DMS53 treated with DMSO at 0.1 percent for 48 hours (cell line): ENCODE results near the gene ABHD13.

ENCODE experiments used
- DNase-seq: peaks from one replicate; lab custom pipeline; 2025; ENCODE audit not compliant: unreplicated experiment; lab: John Stamatoyannopoulos, UW

The ABHD13 gene

DNA sequence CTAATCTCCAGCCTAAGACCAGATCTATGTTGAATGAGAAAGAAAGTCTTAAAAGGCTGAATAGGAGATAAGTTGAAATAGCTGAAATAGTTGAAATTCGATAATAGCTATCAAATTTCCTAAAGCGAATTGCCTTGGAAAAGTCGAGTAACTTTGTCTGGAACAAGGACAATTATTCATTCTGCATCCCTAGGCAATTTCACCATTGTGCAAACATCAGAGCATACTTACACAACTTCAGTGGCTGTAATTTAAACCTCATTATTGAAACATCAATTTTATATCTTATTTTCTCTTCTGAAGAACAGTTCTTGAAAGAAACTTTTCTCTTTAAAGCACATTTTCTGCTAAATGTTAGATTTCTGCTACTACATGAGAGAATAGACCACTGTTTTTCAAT is 64.9 kb downstream of the ABHD13 start:
- no peak for DNase-seq
